ENCODE data around the gene MARCHF5.

DNA sequence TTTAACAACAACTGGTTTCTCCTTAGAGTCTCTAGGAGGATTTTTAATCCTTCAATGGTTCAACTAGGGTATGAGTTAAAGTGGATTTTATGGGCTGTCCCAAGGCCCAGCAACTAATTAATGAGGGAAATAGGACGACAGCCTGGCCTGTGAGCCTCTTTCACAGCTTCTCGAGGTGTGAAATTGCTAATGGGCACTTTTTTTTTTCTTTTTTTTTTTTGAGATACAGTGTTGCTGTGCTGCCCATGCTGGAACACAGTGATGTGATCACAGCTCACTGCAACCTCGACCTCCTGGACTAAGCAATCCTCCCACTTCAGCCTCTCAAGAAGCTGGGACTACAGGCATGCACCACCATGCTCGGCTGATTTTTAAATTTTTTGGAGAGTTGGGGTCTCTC lies 87.0 kb downstream of the MARCHF5 start:
- TF ChIP-seq POLR2AphosphoS5 (IDR thresholded peaks at IDR 0.05; ENCODE audit: low read depth, low read length), result no peak
- no peak for TF ChIP-seq SIN3A (IDR thresholded peaks at IDR 0.05; ENCODE audit: borderline replicate concordance, insufficient read depth, low read length)
- TF ChIP-seq, protein P1, sequence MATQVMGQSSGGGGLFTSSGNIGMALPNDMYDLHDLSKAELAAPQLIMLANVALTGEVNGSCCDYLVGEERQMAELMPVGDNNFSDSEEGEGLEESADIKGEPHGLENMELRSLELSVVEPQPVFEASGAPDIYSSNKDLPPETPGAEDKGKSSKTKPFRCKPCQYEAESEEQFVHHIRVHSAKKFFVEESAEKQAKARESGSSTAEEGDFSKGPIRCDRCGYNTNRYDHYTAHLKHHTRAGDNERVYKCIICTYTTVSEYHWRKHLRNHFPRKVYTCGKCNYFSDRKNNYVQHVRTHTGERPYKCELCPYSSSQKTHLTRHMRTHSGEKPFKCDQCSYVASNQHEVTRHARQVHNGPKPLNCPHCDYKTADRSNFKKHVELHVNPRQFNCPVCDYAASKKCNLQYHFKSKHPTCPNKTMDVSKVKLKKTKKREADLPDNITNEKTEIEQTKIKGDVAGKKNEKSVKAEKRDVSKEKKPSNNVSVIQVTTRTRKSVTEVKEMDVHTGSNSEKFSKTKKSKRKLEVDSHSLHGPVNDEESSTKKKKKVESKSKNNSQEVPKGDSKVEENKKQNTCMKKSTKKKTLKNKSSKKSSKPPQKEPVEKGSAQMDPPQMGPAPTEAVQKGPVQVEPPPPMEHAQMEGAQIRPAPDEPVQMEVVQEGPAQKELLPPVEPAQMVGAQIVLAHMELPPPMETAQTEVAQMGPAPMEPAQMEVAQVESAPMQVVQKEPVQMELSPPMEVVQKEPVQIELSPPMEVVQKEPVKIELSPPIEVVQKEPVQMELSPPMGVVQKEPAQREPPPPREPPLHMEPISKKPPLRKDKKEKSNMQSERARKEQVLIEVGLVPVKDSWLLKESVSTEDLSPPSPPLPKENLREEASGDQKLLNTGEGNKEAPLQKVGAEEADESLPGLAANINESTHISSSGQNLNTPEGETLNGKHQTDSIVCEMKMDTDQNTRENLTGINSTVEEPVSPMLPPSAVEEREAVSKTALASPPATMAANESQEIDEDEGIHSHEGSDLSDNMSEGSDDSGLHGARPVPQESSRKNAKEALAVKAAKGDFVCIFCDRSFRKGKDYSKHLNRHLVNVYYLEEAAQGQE (IDR thresholded peaks at IDR 0.05; ENCODE audit: insufficient read depth in 1 of 2, low read depth in 2 of 2, low read length in 2 of 2), result no peak
- no peak for TF ChIP-seq TAF1 (IDR thresholded peaks at IDR 0.05; ENCODE audit: borderline replicate concordance, insufficient read depth, low read length)
